Inflammatory macrophage (primary cell): ENCODE results near the gene MISP.

Source experiments
- DNase-seq, 2 donors: peaks; one replicate each; pipeline ENCODE4 v3.0.0-alpha.2; 2020 to 2022

The MISP gene

DNA sequence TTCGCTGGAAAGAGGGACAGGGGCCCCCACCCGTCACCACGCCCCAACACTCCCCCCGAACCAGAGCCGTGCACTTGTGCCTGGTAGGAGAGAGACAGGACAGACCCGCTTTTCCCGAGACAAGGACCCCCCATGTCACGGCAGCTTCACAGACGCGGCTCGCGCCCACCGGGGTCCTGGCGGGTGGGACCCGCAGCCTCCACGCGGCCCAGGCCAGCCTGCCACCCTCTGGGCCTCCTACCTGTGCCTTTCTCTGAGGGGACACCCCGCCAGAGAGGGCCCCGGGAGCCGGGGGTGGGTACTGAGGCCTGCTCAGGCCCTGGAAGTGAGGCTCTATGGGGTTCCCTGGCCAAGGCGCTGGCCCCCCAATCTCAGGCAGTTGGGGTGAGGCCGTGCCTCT lies 4.0 kb upstream of the MISP start:
- no peak for DNase-seq

DNA sequence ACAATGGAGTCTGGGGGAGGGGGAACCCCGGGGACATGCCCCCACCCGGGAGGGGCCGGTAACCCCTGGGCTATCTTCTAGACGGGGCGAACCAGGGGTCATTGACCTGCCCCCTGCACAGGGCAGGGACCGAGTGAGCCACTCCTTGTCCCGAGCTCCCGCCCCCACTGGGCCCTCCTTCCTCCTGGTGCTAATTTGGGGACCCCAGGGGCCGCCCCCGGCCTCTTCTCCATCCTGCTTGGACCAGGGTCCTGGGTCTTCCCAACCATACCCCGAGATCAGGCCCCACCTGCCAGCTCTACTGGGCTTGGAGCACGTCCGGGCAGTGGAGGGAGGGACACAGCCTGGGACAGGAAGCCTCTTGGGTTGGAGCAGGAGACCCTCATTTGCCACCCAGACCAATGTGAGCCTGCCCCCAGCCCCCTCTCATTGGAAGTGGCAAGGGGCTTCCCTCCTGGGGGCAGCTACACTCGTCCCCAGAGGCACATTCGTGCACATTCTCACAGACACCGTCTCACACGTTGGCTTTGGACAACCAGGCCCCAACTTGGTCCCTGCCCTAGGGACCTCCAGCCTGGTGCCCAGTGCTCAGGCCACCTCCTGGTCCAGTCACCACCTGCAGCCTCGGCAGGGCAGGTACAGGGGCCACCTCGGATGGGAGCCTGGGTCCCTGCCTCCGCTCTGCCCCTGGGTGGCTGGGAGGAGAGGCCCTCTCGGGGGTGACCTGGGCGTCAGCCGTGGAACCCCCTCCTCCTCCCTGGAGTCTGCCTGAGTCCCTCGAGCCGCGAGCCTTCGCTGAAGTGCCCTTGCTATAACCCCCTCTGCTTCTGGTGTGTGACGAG lies 3.3 kb upstream of the MISP start:
- no peak for DNase-seq

DNA sequence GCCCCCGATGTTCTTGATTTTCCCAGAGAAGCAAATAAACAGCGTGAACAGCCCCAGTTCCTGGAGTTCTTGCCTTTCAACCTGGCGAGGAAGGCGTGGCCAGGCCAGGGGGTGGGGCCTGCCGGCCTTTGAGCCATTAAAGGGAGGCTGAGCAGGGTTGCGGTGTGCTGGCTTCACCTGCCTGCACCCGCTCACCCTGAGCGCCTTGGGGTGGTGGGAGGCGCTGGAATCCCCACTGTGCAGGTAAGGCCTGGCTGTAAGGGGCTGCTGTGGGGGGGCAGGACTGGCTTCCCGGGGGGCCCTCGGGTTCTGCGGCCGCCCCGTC lies 2.7 kb upstream of the MISP start:
- no peak for DNase-seq

DNA sequence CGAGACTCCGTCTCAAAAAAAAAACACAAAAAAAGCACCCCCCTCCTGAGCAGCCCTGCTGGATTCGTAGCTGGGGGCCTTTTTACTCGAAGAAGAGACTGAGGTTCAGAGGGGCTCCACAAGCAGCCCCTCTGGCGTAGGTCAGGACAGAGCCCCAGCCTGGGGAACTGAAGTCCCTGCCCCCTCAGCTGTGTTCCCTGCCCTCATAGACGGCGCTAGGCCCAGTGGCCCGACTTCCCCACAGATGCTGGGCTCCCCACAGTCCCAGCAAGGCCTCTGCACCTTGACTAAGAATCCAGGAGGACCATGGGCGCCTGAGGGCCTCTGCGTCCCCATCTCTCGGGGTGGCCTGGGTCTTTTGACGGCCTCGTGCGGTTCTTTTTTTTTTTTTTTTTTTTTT lies 1.1 kb upstream of the MISP start:
- no peak for DNase-seq

DNA sequence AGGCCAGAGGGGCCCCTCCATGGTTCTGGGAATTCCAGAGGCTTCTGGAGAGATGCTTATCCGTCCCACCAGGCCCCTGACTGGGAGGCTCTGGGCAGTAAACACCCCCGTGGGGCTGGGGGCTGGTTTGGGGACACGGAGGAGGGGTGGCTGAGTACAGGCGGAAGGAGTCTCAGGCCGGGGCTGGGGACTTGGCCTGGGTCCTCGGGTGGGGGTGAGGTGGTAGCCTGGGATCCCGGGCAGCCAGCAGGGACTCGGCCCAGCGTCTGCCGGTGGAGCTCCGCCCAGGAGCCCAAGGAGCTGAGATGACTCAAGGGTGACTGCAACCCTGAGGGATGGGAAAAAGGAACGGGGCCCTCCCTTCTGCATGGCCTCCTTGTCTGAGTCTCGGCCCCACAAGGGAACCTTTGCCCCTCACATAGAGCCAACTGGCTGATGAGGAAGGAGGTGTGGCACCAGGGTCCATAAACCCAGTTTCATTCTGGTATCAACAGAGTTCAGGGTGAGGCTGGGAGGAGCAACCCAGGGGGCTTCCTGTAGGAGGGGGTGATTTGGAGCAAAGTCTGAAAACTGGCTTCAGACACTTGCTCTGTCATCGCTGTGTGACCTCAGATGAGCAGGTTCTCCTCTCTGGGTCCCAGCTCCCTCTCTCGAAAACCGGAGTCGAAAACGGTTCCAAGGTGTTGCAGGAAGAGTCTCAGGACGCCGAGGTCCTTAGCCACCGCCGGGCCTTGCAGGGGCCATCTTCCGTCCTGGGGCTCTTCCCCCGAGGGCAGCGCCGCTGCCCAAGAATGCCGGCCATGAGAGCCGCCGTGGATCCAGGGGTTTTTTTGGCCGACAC lies 809 bp downstream of the MISP start:
- peak; percentile 50 to 82 for DNase-seq

DNA sequence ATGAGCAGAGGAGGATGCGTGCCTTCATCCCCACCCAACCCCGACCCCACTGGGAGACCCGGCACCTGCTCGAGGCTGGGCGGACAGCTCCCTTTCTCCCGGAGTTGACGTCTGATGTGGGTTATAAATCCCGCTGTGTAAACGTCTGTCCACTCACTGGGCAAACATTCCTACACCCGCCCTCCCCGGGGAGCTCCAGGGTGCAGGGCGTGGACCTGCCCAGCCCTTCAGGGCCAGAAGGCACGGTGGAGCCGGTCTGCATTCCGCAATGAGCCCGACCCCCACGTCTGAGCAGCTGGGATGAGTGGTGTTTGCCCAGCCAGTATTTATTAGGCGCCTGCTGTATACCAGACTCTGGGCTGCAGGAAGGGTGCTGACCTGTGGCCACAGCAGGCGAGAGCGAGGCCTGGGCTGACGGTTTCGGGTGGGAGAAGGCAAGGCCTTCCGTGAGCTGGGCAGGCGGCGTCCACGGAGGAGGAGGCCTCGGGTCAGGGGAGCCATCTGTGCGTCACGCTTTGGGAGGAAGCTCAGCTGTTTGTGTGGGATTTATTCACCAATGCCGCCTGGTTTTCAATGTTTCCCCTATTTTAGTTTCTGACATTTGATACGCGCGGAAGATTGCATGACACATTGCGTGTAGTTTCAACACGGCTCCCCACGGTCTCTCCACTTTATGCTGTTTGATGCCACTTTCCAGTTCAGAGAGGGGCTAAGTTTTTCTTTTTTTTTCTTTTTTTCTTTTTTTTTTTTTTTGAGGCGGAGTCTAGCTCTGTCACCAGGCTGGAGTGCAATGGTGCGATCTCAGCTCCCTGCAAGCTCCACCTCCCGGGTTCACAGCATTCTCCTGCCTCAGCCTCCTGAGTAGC lies 2.0 kb downstream of the MISP start:
- DNase-seq, result peak; percentile 94 to 95

DNA sequence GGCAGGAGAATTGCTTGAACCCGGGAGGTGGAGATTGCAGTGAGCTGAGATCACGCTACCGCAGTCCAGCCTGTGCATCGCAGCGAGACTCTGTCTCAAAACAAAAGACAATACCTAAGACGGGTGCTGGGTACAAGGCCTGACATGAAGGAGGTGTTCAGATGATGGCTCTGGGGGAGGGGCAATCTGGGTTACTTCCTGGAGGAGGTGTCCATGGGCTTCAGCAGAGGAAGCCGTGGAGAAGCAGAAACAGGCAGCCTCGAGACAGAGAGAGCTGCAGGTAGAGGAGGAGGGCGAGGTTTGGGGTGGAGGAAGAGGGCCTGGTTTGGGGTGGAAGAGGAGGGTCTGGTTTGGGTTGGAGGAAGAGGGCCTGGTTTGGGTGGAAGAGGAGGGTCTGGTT lies 3.6 kb downstream of the MISP start:
- no peak for DNase-seq

DNA sequence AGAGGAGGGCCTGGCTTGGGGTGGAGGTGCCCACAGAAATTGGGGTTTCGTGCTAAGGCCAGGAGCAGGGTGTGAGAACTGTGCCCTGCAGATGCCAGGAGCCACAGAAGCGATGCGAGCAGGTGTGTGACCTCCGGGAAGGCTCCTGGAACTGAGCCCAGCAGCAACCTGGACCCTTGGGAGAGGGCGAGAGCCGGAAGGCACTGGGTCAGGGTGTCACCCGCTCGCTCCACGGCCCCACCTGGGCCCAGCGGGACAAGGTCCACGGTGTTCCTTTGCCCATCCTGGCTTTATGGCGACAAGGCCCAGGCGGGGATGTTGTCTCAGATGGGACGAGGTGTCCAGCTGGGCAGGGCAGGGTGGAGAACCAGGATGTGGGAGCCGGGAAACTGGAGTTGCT lies 4.2 kb downstream of the MISP start:
- no peak for DNase-seq

DNA sequence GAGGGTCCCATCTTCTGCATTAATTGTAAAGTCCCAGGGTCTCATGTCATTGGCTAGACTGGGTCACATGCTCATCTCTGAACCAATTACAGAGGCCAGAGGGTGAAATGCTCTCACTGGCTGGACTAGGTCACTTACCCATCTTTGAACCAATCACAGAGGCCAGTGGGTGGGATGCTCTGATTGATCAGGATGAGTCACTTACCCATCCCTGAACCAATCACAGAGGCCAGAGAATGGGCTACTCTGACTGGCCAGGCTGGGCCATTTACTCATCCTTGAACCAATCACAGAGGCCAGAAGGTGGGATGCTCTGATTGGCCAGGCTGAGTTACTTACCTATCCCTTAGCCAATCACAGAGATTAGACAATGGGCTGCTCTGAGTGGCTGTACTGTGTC lies 5.3 kb downstream of the MISP start:
- DNase-seq, result peak; percentile 20 to 23

DNA sequence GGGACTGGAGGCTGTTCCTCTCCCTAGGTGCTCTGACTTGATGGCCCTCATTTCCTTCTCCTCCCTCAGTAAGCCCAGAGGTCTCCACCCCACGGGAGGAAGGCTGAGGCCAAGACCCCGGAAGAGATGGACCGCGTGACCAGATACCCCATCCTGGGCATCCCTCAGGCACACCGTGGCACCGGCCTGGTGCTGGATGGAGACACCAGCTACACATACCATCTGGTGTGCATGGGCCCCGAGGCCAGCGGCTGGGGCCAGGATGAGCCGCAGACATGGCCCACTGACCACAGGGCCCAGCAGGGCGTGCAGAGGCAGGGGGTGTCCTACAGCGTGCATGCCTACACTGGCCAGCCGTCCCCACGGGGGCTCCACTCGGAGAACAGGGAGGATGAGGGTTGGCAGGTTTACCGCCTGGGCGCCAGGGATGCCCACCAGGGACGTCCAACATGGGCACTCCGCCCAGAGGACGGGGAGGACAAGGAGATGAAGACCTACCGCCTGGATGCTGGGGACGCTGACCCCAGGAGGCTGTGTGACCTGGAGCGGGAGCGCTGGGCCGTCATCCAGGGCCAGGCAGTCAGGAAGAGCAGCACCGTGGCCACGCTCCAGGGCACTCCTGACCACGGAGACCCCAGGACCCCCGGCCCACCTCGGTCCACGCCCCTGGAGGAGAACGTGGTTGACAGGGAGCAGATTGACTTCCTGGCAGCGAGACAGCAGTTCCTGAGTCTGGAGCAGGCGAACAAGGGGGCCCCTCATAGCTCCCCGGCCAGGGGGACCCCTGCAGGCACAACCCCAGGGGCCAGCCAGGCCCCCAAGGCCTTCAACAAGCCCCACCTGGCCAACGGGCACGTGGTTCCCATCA lies 6.1 kb downstream of the MISP start:
- DNase-seq, result no peak

DNA sequence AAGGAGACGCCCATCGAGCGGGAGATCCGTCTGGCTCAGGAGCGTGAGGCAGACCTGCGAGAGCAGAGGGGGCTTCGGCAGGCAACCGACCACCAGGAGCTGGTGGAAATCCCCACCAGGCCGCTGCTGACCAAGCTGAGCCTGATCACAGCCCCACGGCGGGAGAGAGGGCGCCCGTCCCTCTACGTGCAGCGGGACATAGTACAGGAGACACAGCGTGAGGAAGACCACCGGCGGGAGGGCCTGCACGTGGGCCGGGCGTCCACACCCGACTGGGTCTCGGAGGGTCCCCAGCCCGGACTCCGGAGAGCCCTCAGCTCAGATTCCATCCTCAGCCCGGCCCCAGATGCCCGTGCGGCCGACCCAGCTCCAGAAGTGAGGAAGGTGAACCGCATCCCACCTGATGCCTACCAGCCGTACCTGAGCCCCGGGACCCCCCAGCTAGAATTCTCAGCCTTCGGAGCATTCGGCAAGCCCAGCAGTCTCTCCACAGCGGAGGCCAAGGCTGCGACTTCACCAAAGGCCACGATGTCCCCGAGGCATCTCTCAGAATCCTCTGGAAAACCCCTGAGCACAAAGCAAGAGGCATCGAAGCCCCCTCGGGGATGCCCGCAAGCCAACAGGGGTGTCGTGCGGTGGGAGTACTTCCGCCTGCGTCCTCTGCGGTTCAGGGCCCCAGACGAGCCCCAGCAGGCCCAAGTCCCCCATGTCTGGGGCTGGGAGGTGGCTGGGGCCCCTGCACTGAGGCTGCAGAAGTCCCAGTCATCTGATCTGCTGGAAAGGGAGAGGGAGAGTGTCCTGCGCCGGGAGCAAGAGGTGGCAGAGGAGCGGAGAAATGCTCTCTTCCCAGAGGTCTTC lies 7.1 kb downstream of the MISP start:
- DNase-seq, result no peak

DNA sequence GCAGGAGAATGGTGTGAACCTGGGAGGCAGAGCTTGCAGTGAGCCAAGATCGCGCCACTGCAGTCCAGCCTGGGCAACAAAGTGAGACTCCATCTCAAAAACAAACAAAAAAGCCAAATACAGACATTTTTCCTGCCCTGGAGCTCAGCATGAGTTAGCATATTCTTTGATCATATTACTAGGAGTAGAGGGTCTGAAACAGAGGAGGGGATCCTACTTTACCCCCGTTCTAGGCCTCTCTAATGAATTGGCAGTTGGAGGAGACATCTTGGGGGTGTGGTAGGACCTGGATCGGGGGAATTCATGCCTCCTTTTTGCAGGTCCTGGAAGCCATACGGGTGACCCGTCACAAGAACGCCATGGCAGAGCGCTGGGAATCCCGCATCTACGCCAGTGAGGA lies 12.3 kb downstream of the MISP start:
- DNase-seq, result no peak

DNA sequence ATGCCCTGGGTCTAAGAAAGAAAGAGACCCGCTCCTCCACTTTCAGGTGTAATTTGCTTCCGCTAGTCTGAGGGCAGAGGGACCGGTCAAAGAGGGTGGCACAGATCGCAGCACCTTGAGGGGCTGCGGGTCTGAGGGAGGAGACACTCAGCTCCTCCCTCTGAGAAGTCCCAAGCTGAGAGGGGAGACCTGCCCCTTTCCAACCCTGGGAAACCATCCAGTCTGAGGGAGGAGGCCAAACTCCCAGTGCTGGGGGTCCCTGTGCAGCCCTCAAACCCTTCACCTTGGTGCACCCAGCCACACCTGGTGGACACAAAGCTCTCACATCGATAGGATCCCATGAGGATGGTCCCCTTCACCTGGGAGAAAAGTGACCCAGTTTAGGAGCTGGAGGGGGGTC lies 13.0 kb downstream of the MISP start:
- no peak for DNase-seq

DNA sequence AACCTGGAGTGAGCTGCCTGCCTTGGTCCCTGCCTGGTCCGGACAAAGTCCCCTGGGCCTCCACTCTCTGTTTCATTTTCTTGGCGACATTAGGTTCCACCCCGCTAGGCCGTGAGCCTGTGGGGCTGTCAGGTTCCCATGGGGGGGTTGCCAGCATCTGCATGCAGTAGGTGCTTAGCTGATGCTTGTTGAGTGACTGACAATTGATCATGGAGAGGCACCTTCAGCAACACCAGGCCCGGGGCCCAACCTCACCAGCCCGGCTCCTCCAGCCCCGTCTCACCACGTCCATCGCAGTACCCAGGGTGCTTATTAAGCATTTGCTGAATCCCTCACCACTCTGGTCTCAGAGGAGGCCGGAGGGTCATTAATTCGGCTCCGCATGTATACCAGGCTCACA lies 13.4 kb downstream of the MISP start:
- DNase-seq, result no peak

DNA sequence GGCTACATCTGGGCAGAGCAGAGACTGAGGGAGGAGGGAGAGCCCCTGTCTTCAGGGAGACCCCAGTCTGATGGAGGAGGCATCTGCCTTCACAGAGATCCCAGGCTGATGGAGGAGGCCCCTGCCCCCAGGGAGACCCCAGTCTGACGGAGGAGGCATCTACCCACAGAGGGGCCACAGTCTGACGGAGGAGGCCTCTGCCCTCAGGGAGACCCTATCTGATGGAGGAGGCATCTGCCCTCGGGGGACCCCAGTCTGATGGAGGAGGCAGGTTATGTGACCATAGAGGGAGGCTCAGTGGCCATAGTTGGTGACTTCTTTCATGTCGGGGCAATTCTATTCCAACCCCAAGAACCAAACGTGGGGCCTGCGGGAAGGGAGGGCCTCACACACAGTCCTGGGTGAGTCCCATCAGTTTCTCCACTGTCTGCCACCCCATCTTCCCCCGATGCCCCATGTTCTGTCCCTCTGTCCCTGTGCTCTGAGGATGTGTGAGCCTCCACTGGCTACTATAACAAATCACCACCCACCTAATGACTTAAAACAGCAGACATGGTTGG lies 14.3 kb downstream of the MISP start:
- no peak for DNase-seq

DNA sequence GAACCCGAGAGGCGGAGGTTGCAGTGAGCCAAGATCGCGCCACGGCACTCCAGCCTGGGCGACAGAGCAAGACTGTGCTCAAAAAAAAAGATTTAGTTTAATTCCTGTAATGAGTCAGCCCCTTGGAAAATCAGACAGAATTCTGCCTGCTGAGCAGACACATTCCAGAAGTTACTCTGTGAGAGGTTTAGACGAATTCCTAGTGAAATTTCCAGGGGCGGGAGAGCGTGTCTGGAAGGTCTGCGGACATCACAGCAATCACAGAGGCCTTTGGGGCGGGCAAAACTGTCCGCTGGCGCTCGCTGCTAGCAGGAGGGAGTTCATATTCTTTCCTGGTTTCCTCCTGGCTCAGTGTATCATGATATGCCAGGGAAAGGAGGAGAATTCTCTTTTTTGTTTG lies 17.5 kb downstream of the MISP start:
- DNase-seq, result no peak

DNA sequence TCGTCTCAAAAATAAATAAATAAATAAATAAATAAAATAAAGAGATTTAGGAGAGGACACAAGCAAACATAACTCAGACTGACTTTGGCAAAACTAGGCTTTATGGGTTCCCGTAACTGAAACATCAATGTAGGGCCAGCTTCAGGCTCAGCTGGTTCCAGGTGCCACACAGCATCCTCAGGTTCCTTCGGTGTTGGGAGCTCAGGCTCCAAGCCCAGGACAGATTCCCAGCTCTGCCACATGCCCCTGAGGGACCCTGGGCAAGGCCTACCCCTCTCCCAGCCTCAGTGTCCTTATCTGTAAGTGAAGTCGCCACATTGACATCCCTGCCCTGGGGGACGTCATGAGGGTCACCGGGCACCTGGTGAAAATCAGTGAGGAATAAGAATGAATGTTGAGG lies 18.7 kb downstream of the MISP start:
- no peak for DNase-seq

DNA sequence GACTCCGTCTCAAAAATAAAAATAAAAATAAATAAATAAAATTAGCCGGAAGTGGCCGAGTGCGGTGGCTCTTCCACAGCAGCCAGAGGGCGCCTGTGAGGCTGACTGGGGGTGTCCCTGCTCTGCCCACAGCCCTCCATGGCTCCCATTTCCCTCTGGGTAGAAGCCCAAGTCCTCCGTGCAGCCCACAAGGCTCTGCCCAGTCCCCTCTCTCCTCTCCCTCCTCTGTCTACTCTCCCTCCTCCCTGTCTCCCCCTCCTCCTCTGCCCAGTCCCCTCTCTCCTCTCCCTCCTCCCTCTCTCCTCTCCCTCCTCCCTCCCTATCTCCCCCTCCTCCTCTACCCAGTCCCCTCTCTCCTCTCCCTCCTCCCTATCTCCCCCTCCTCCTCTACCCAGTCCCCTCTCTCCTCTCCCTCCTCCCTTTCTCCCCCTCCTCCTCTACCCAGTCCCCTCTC lies 20.4 kb downstream of the MISP start:
- DNase-seq, result peak; percentile 56 to 68

DNA sequence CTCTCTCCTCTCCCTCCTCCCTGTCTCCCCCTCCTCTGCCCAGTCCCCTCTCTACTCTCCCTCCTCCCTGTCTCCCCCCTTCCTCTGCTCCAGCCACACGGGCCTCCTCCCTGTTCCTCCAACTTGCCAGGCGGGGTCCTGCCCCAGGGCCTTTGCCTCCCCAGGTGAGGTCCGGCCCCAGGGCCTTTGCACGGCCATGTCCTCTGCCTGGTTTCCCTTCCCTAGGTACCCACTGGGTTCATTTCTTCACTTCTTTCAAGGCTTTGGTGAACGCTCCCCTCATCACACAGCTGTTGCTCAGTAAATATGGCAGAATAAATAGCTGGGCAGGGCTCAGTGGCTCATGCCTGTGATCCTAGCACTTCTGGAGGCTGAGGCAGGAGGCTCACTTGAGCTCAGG lies 21.2 kb downstream of the MISP start:
- no peak for DNase-seq

DNA sequence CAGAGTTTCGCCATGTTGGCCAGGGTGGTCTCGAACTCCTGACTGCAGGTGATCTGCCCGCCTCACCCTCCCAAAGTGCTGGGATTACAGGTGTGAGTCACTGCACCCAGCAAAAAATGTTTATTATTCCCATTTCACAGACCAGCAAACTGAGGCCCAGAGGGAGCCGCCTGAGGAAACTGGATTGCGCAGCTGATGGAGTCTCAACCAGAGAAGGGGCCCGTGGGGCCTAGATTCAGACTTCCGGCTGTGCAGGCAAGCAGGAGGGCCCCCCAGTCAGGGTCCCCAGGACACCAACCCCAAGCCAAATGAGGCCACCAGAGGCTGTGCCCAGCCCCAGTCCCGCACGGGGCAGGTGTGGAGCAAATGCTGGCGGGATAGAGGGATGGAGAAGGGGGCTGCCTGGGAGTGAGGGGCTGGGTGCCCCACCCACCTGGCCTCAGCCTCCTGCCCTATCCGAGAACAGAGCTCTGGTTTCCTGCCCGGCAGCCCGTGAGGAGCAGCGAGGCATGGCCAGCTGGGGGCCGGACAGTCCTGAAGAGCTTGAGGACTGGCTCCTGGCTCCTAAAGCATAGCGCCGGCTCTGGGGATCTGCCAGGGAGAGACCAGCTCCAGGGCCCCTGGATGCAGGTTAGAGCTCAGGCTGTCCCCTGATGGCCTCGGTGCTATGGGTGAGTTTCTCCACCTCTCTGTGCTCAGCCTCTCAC lies 22.0 kb downstream of the MISP start:
- no peak for DNase-seq
